Small intestine (tissue), 7 donors: ENCODE data around the gene MAN1B1. TPM values are rescaled to one million over a fixed set of nuclear protein-coding genes. Genes with fewer than 3 reads are reported as not detected.

Experiments used
- DNase-seq, 2 donors: peaks; one replicate each; pipeline versions ENCODE4 v3.0.0 to v3.0.0-alpha.2; 2013
- FAIRE-seq: peaks from 2 replicates; lab custom pipeline; 2012; peaks lifted over from hg19 to GRCh38; lab: Jason Lieb, UNC
- H3K27ac ChIP-seq, 3 donors: one replicate each; pipeline ENCODE4 v1.5.1; 2013; ENCODE audit warnings: low read length in 2 of 3, mild to moderate bottlenecking in 2 of 3, control low read depth in 1 of 3, inconsistent platforms in 1 of 3, low read depth in 1 of 3, moderate library complexity in 1 of 3
- H3K27me3 ChIP-seq, 3 donors: one replicate each; pipeline ENCODE4 v1.6.1; 2013; ENCODE audit warnings: low read length in 3 of 3, inconsistent platforms in 1 of 3; ENCODE audit not compliant: control insufficient read depth in 3 of 3, insufficient read depth in 3 of 3
- H3K36me3 ChIP-seq, 3 donors: one replicate each; pipeline ENCODE4 v1.6.1; 2013; ENCODE audit warnings: low read length in 3 of 3, inconsistent platforms in 1 of 3, low read depth in 1 of 3, mild to moderate bottlenecking in 1 of 3, moderate library complexity in 1 of 3; ENCODE audit not compliant: control insufficient read depth in 3 of 3, insufficient read depth in 2 of 3
- H3K4me1 ChIP-seq, 3 donors: one replicate each; pipeline ENCODE4 v1.6.1; 2013; ENCODE audit warnings: low read length in 2 of 3, inconsistent platforms in 1 of 3, low read depth in 1 of 3, mild to moderate bottlenecking in 1 of 3, moderate library complexity in 1 of 3; ENCODE audit not compliant: control insufficient read depth in 3 of 3, insufficient read depth in 2 of 3
- H3K4me3 ChIP-seq, 3 donors: one replicate each; pipeline ENCODE4 v1.5.1; 2013; ENCODE audit warnings: low read length in 3 of 3, control low read depth in 1 of 3, inconsistent platforms in 1 of 3, low read depth in 1 of 3, mild to moderate bottlenecking in 1 of 3, moderate library complexity in 1 of 3
- H3K9me3 ChIP-seq, 2 donors: one replicate each; pipeline ENCODE4 v1.6.1; 2013; ENCODE audit warnings: low read depth in 1 of 2, low read length in 1 of 2; ENCODE audit not compliant: control insufficient read depth in 2 of 2, insufficient read depth in 1 of 2
- WGBS, 3 donors: extraction: QIAGEN DNeasy Blood & Tissue Kit; methylation state at CpG; one replicate each; pipeline ENCODE4 v1.1.7; 2013; 5-methylcytosine and 5-hydroxymethylcytosine counted together
- polyA plus RNA-seq, 4 donors: library from polyadenylated mRNA; stranded (reverse) in 3 of 4; unstranded in 1 of 4; fragments of 200-250 nt in 3 of 4; fragments of 120-200 nt in 1 of 4; gene quantifications; one replicate each; pipeline versions ENCODE4 v1.2.1 to v1.2.3, GENCODE V29; 2013
- donor health status: healthy with polysubstance abuse.
- donor health status: control.
- donor health status: control.
- donor health status: Bipolar disorder and iron deficiency.
- donor health status: healthy.

The MAN1B1 gene
- polyA plus RNA-seq, 4 donors, result 40.3 to 69.4 (median 42.5) TPM

GRCh38 chr9:137042751-137043727 is 43.7 kb upstream of the MAN1B1 start:
- no peak for FAIRE-seq
- H3K27ac ChIP-seq, result peak overlapping the region in 1 of 3 donors; percentile 55
- WGBS, 3 donors, result 30 to 64% (median 55%) methylated on average over 29 to 36 of the region's 36 CpGs

GRCh38 chr9:137044037-137044436 is 42.7 kb upstream of the MAN1B1 start:
- H3K9me3 ChIP-seq, result no peaks in the 10 kb centered on the region
- peaks cover 0 to 24% (median 2%) of the 10 kb centered on the region in 3 donors for H3K4me1 ChIP-seq
- H3K27me3 ChIP-seq, result peaks cover 0 to 52% (median 3%) of the 10 kb centered on the region in 3 donors
- H3K27ac ChIP-seq, result peak overlapping the region in 1 of 3 donors; percentile 55
- H3K36me3 ChIP-seq, result peaks cover 0 to 15% (median 0%) of the 10 kb centered on the region in 3 donors
- H3K4me3 ChIP-seq, result no peak overlapping the region
- FAIRE-seq (no peak), DNase-seq (no peak)
- 8 to 51% (median 23%) methylated on average over 11 to 12 of the region's 12 CpGs for WGBS, 3 donors

More at GRCh38 chr9:137042751-137043727, 43.7 kb upstream of the MAN1B1 start:
- H3K4me3 ChIP-seq, result no peak overlapping the region
- no peaks in the 10 kb centered on the region for H3K9me3 ChIP-seq
- DNase-seq, result peak in 1 of 2 donors; percentile 84
- H3K4me1 ChIP-seq, result peaks cover 0 to 24% (median 2%) of the 10 kb centered on the region in 3 donors
- peaks cover 0 to 20% (median 0%) of the 10 kb centered on the region in 3 donors for H3K36me3 ChIP-seq
- peaks cover 0 to 43% (median 3%) of the 10 kb centered on the region in 3 donors for H3K27me3 ChIP-seq

- Histone ChIP-seq H3K4me3 (peak overlapping the region; percentile 29 to 55 (median 46)), H3K9me3 (no peaks in the 10 kb centered on the region), H3K27me3 (peaks cover 0 to 58% (median 6%) of the 10 kb centered on the region in 3 donors), H3K36me3 (peaks cover 0 to 9% (median 0%) of the 10 kb centered on the region in 3 donors), H3K27ac (peak overlapping the region in 1 of 3 donors; percentile 55), H3K4me1 (peaks cover 0 to 24% (median 2%) of the 10 kb centered on the region in 3 donors)
- WGBS, 3 donors, result 9 to 33% (median 19%) methylated on average over 18 of the region's 18 CpGs
- no peak for FAIRE-seq
- DNase-seq, result no peak
Observed at GRCh38 chr9:137044502-137045177, 42.1 kb upstream of the MAN1B1 start.

GRCh38 chr9:137045294-137046087 is 41.3 kb upstream of the MAN1B1 start:
- 2 to 4% (median 3%) methylated on average over 72 to 96 of the region's 96 CpGs for WGBS, 3 donors
- Histone ChIP-seq H3K4me1 (peaks cover 0 to 24% (median 2%) of the 10 kb centered on the region in 3 donors), H3K27ac (no peak overlapping the region), H3K27me3 (peaks cover 0 to 66% (median 12%) of the 10 kb centered on the region in 3 donors), H3K36me3 (peaks cover 0 to 3% (median 0%) of the 10 kb centered on the region in 3 donors), H3K4me3 (peak overlapping the region; percentile 43 to 55 (median 46)), H3K9me3 (no peaks in the 10 kb centered on the region)
- no peak for FAIRE-seq
- peak in 1 of 2 donors; percentile 61 for DNase-seq

GRCh38 chr9:137046088-137046787 is 40.5 kb upstream of the MAN1B1 start, which contains the start of gene NPDC1:
Gene NPDC1, minus strand, starts transcription at chr9:137046177. Its CDS starts 188 bp downstream, at chr9:137045989.
- Histone ChIP-seq H3K4me1 (peaks cover 0 to 24% (median 2%) of the 10 kb centered on the region in 3 donors), H3K4me3 (peak within 1 kb of the TSS; percentile 43 to 55 (median 46)), H3K36me3 (peaks cover 0 to 3% (median 0%) of the 10 kb centered on the region in 3 donors), H3K27me3 (peaks cover 0 to 73% (median 12%) of the 10 kb centered on the region in 3 donors), H3K27ac (peak within 1 kb of the TSS in 2 of 3 donors; percentile 52 to 68), H3K9me3 (no peaks in the 10 kb centered on the region)
- FAIRE-seq (no peak), DNase-seq (peak; percentile 68 to 87)
- 0 to 1% (median 0%) methylated on average over 27 to 57 of the region's 57 CpGs for WGBS, 3 donors

GRCh38 chr9:137048655-137049543 is 37.9 kb upstream of the MAN1B1 start:
- H3K27me3 ChIP-seq, result peaks cover 0 to 80% (median 18%) of the 10 kb centered on the region in 3 donors
- FAIRE-seq (no peak), DNase-seq (no peak)
- H3K4me3 ChIP-seq, result no peak overlapping the region
- no peaks in the 10 kb centered on the region for H3K9me3 ChIP-seq
- 53 to 68% (median 57%) methylated on average over 50 to 72 of the region's 72 CpGs for WGBS, 3 donors
- H3K36me3 ChIP-seq, result peaks cover 0 to 3% (median 0%) of the 10 kb centered on the region in 3 donors
- peaks cover 0 to 27% (median 8%) of the 10 kb centered on the region in 3 donors for H3K4me1 ChIP-seq
- no peak overlapping the region for H3K27ac ChIP-seq
